Right atrium auricular region (tissue), 2 donors: ENCODE measurements around the gene PCSK5. TPM values are rescaled to one million over a fixed set of nuclear protein-coding genes. Genes with fewer than 3 reads are reported as not detected.

Experiments
- DNase-seq: peaks from one replicate; pipeline ENCODE4 v3.0.0-alpha.2; 2019; ENCODE audit warnings: low spot score
- H3K27ac ChIP-seq, 2 donors: fragments of 200-600 bp; sonication (generic); 1 replicate in 1 of 2; 2 replicates in 1 of 2; pipeline ENCODE4 v1.5.1; 2016 to 2019
- H3K27me3 ChIP-seq, 2 donors: fragments of 200-600 bp; sonication (generic); one replicate each; pipeline versions ENCODE4 v1.5.1 to v1.6.0; 2017 to 2019
- H3K36me3 ChIP-seq: fragments of 200-600 bp; sonication (generic); one replicate; pipeline ENCODE4 v1.5.1; 2016
- H3K4me1 ChIP-seq, 2 donors: fragments of 200-600 bp; sonication (generic); one replicate each; pipeline versions ENCODE4 v1.5.1 to v1.6.0; 2017 to 2019
- H3K4me3 ChIP-seq, 2 donors: fragments of 200-600 bp; sonication (generic); 1 replicate in 1 of 2; 2 replicates in 1 of 2; pipeline ENCODE4 v1.5.1; 2017 to 2019; ENCODE audit warnings: mild to moderate bottlenecking in 1 of 2, moderate library complexity in 1 of 2
- H3K9me3 ChIP-seq, 2 donors: fragments of 200-600 bp; sonication (generic); one replicate each; pipeline ENCODE4 v1.5.1; 2019
- total RNA-seq, 2 donors: library from RNA; depleted of rRNA; stranded (reverse); fragments of >200 nt; gene quantifications; one replicate each; pipeline ENCODE4 v1.1.0, GENCODE V29; 2016
- TF ChIP-seq, protein P1 (sequence below), 2 donors: fragments of 200-600 bp; sonication (generic); IDR thresholded peaks; one replicate each; pipeline ENCODE4 v1.5.1; 2019; ENCODE audit warnings: antibody characterized with exemption in 2 of 2

PCSK5 gene
- total RNA-seq, 2 donors from 2014 or later = 5.3 to 6.5 TPM

DNA sequence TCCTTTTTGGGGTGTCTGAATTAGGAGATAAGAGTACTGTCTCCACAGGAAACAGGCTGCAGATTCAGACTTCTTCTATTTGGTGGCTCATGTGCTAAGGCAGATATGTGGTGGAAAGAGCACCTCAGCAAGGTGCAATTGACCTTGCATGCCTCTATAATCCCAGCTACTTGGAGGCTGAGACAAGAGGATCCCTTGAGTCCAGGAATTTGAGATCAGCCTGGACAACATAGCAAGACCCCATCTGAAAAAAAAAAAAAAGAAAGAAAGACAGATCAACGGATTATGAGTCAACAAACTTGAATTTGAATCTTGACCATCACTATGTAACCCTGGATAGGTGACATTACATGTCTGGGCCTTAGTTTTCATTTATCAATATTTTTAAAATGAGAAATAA lies 459.4 kb downstream of the PCSK5 start:
- Histone ChIP-seq H3K4me1 (no peaks in the 10 kb centered on the region), H3K36me3 (no peaks in the 10 kb centered on the region), H3K4me3 (no peak overlapping the region), H3K27ac (no peak overlapping the region), H3K9me3 (no peaks in the 10 kb centered on the region), H3K27me3 (no peaks in the 10 kb centered on the region)
- TF ChIP-seq, protein P1, sequence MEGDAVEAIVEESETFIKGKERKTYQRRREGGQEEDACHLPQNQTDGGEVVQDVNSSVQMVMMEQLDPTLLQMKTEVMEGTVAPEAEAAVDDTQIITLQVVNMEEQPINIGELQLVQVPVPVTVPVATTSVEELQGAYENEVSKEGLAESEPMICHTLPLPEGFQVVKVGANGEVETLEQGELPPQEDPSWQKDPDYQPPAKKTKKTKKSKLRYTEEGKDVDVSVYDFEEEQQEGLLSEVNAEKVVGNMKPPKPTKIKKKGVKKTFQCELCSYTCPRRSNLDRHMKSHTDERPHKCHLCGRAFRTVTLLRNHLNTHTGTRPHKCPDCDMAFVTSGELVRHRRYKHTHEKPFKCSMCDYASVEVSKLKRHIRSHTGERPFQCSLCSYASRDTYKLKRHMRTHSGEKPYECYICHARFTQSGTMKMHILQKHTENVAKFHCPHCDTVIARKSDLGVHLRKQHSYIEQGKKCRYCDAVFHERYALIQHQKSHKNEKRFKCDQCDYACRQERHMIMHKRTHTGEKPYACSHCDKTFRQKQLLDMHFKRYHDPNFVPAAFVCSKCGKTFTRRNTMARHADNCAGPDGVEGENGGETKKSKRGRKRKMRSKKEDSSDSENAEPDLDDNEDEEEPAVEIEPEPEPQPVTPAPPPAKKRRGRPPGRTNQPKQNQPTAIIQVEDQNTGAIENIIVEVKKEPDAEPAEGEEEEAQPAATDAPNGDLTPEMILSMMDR (IDR thresholded peaks at IDR 0.05) = no peak
- DNase-seq = no peak

DNA sequence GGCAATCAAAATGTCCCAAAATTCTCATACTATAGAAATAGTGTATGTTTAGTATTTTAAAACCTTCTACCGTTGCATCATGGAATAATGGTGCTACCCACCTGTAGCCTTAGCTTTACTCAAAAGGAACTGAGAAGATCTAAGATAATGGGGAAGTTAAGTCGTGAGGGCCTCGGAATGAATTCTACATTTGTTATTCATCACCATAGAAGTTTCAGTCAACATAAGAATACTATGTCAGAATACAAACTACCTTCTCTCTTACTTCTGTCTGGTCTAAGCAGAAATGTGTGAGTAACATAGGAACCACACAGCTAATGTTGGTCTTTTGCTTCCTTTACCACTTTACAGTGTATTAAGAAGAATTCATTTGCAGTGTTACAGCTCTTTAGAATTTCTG lies 460.5 kb downstream of the PCSK5 start:
- Histone ChIP-seq H3K4me3 (no peak overlapping the region), H3K27ac (no peak overlapping the region), H3K9me3 (no peaks in the 10 kb centered on the region), H3K36me3 (no peaks in the 10 kb centered on the region), H3K27me3 (no peaks in the 10 kb centered on the region), H3K4me1 (no peaks in the 10 kb centered on the region)
- TF ChIP-seq, protein P1 (IDR thresholded peaks at IDR 0.05) = no peak
- no peak for DNase-seq

DNA sequence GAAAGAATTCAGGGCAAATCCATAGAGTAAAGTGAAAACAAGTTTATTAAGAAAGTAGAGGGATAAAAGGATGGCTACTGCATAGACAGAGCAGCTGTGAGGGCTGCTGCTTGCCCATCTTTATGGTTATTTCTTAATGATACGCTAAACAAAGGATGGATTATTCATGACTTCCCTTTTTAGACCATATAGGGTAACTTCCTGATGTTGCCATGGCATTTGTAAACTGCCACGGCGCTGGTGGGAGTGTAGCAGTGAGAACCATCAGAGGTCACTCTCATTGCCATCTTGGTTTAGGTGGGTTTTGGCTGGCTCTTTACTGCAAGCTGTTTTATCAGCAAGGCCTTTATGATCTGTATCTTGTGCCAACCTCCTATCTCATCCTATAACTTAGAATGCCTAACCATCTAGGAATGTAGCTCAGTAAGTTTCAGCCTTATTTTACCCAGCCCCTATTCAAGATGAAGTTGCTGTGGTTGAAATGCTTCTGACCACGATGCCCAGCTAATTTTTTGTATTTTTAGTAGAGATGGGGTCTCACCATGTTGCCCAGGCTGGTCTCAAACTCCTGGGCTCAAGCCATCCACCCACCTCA lies 461.6 kb downstream of the PCSK5 start:
- H3K36me3 ChIP-seq = no peaks in the 10 kb centered on the region
- TF ChIP-seq, protein P1 (IDR thresholded peaks at IDR 0.05) = no peak
- H3K27me3 ChIP-seq = no peaks in the 10 kb centered on the region
- DNase-seq = no peak
- H3K4me1 ChIP-seq = no peaks in the 10 kb centered on the region
- no peak overlapping the region for H3K27ac ChIP-seq
- no peaks in the 10 kb centered on the region for H3K9me3 ChIP-seq
- no peak overlapping the region for H3K4me3 ChIP-seq

DNA sequence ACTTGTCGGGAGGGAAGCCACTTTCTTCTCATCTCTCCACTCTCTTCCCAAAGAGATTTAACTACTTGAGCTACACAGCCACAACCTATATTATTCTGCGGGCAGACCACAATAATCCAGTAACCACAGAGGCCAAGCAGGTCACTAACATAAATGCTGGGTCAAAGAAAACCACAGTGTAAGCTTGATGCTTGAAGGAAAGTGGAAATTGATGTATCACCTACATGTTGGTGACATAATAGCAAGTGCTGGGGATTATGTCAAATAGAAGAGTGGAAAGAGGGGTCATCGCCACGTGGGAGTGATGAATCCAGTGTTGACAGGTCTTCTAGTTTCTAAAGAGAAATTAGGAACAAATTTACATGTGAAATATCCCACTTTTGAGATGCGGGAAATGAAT lies 462.8 kb downstream of the PCSK5 start:
- Histone ChIP-seq H3K27me3 (no peaks in the 10 kb centered on the region), H3K36me3 (no peaks in the 10 kb centered on the region), H3K4me1 (no peaks in the 10 kb centered on the region), H3K27ac (no peak overlapping the region), H3K9me3 (no peaks in the 10 kb centered on the region), H3K4me3 (no peak overlapping the region)
- no peak for DNase-seq
- TF ChIP-seq, protein P1 (IDR thresholded peaks at IDR 0.05) = no peak

DNA sequence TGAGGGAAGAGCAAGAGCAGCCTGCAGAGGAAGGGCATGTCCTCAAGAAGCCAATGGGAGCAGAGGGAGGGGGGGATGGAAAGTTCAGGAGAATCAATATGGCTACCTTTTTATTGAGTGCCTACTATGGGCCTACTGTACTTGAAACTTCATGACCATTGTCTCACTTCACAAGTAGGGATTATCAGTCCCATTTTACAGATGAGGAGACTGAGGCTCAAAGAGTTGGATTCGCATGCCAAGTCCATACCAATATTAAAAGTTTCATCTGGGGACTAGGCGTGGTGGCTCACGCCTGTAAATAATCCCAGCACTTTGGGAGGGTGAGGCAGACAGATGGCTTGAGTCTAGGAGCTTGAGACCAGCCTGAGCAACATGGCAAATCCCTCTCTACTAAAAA lies 463.7 kb downstream of the PCSK5 start:
- H3K9me3 ChIP-seq = no peaks in the 10 kb centered on the region
- TF ChIP-seq, protein P1 (IDR thresholded peaks at IDR 0.05) = no peak
- no peaks in the 10 kb centered on the region for H3K27me3 ChIP-seq
- H3K27ac ChIP-seq = no peak overlapping the region
- no peaks in the 10 kb centered on the region for H3K36me3 ChIP-seq
- DNase-seq = no peak
- H3K4me1 ChIP-seq = no peaks in the 10 kb centered on the region
- H3K4me3 ChIP-seq = no peak overlapping the region

DNA sequence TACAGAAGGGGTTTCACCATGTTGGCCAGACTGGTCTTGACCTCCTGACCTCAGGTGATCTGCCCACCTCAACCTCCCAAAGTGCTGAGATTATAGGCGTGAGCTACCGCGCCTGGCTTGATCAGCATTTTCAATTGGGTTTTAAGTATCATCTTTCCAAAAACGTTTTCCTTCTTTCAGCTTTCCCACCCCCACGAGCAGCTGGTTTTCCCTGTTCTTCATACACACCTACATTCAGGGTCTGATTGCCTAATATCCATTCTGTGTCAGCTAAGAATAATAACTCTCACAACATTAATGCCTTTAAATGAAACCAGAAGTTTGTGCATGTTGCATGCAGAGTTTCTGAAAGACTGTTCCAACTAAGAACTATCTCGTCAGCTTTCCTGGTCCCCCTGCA lies 465.4 kb downstream of the PCSK5 start:
- TF ChIP-seq, protein P1 (IDR thresholded peaks at IDR 0.05) = no peak
- Histone ChIP-seq H3K4me3 (no peak overlapping the region), H3K27ac (no peak overlapping the region), H3K27me3 (no peaks in the 10 kb centered on the region), H3K4me1 (no peaks in the 10 kb centered on the region), H3K36me3 (no peaks in the 10 kb centered on the region), H3K9me3 (no peaks in the 10 kb centered on the region)
- no peak for DNase-seq
